HG02970 (cell line): ENCODE data around the gene GPR89A.
"Not testable (repeated sequence)": the region's sequence is repeated elsewhere in the genome, so short reads cannot be mapped to it uniquely, and the experiment has no call there.

Experiments
- ATAC-seq: cut with Tn5 transposase; IDR thresholded peaks from one replicate; pipeline ENCODE4 v1.9.1; 2021; ENCODE audit warnings: mild to moderate bottlenecking, moderate library complexity, moderate number of reproducible peaks; ENCODE audit not compliant: unreplicated experiment, low FRiP score

GPR89A gene

DNA sequence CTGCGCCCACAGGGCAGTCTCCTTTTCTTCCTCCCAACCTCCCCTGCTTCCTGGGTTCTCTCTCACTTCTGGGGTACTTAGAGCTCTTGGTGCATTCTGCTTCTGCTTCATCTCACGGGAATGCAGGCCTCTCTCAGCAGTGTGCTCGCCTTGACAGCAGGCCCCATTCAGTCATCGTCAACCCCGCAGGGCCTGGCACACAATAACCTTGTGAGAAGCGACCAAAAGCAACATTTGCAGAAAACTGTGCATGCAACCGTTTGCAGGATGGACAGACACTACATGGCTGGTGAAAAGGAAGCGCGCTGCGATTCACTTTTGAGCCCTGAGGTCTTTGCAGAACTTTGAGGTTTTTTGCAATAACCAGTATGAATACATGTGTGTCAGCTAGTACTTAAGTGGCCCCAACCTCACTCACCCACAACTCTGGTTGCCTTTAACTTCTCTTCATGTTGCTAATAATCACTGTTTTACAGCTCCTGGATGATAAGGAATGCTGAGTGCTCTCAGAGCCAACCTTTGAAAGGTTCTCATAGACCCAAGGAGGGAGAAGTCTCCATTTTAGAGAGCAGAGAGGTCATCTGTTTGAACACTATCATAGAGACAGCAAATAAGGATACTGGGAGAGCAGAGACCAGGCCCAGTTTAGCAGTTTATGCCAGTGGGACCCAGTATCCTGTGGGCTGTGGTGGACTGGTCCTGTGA, 109.0 kb downstream of the GPR89A start:
- ATAC-seq: no peak

DNA sequence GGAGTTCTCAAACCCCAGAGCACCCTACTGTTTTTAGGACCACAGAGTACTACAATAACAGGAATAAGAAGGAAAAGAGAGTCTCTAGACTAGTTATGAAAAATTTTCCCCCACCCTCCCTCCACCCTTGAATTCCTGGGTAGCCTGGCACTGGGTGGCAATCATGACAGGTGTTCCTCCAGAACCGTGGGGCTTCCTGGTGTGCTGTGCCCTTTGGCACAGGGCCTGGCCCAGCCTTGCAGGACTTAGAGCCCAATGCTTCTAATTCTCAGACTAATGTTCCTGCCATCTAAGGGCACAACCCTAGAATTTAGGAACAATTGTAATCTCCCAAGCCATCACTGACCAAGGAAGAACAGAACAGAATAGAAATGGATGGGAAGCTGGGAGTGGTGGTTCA, 110.0 kb downstream of the GPR89A start:
- ATAC-seq: no peak

DNA sequence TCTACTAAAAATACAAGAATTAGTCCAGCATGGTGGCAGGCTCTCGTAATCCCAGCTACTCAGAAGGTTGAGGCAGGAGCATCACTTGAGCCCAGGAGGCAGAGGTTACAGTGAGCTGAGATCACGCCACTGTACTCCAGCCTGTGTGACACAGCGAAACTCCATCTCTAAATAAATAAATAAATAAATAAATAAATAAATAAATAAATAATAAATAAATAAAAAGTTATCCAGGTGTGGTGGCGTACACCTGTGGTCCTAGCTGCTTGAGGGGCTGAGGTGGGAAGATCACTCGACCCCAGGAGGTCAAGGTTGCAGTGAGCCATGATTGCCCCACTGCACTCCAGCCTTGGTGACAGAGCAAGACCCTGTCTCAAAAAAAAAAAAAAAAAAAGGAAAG, 110.7 kb downstream of the GPR89A start:
- not testable (repeated sequence) for ATAC-seq

DNA sequence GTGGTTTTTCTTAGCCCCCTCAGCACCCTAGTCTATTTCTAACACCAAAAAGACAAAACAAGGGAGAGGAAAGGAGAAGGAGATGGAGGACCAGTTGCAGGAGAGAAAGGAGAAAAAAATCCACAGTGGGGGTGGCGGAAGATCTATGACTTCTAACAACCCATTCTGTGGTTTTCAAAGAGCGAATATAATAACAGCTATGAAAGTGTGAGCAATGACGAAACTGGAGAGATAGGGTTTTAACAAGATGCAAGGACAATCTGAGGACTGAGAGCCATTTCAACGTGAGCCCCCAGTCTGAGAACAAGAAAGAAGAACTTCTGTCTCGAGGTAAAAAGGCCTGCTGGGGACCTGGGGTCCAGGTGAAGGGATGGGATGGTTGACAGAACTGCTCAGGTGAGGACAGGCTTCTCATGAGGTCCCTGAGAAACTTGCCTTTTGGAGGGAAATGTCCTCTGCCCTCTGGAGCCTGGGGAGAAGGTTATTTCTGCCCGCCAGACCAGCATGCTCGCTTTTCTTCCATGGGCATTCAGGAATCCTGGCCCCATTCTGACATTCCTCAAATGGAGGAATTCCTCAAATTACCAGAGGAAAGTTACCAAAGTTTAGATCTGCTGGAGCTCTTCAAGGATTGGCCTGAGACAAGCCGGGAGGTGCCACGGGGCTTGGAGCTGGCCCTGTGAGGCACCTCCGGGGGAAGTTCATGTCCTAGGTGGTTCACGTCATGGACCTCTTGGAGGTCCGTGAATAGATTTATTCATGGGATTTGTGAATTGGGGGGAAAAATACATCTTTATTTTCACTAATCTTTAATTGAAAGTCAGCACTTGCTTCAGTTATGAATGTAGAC, 111.7 kb downstream of the GPR89A start, which contains the start of gene CD160:
CD160 (plus strand) TSS at position 270 of the 850 bp plus-strand sequence. CDS start 8,829 bp downstream, outside the sequence.
- no peak for ATAC-seq
